CD4-positive, alpha-beta T cell treated with Interleukin-1 beta for 1 hour (primary cell): ENCODE measurements around the gene GPR42.
"Not testable (repeated sequence)": the region's sequence is repeated elsewhere in the genome, so short reads cannot be mapped to it uniquely, and the experiment has no call there.

Experiments used
- DNase-seq, 2 donors: peaks; one replicate each; pipeline ENCODE4 v3.0.0-alpha.2; 2020 to 2022

The GPR42 gene

DNA sequence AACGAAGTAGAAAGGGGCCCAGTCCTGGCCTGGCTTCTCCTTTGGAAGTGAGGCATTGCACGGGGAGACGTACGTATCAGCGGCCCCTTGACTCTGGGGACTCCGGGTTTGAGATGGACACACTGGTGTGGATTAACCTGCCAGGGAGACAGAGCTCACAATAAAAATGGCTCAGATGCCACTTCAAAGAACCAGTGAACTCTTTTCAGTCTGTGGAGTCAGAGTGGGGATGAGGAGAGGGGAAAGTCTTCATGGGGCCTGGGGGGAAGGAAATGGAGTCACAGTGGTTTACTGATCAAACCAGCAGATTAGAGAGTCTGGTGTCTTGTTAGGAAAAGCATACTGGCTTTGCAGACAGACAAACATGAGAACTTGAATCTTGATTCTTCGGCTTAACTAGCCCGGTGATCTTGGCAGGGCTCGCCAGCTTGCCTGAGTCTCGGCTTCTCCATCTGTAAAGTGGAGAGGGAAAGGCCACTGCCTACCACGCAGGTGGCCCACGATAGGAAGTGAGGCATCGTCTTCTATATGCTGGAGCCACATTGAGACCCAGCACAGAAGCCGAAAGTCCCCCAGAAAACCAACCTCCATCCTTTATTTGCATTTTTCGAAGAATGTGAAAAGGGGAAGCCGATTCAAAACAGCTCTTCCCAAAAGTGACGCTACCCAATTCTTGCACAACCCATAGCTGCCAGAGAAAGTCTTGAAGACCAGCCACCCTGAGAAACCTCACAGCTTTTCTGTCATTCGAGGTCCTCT, 23.5 kb upstream of the GPR42 start, which contains the start of gene FFAR1:
Gene FFAR1 (plus strand): TSS at position 732 of the 759 bp plus-strand sequence. CDS start 3,650 bp downstream, outside the sequence.
- DNase-seq = peak; percentile 57 to 65

DNA sequence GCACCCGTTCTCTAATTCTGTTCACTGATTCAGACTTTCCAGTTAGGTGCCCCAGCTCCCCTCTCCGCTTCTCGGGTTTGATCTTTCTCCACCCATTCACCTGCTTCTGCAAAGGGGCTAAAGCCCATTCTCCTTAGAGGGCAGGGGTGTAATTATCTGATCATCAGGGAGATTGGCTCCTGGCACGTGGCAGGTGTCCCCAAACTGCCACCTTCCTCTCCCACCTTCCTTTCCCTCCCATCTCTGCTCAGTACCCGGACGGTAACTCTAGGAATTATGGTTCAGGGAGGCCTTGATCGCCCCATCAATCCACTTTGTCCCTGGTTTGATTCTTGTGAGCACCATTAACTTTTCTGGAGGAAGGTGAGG, 23.0 kb upstream of the GPR42 start:
- DNase-seq = no peak

- no peak for DNase-seq
Observed at GRCh38 chr19:35348911-35349611, 21.8 kb upstream of the GPR42 start.

DNA sequence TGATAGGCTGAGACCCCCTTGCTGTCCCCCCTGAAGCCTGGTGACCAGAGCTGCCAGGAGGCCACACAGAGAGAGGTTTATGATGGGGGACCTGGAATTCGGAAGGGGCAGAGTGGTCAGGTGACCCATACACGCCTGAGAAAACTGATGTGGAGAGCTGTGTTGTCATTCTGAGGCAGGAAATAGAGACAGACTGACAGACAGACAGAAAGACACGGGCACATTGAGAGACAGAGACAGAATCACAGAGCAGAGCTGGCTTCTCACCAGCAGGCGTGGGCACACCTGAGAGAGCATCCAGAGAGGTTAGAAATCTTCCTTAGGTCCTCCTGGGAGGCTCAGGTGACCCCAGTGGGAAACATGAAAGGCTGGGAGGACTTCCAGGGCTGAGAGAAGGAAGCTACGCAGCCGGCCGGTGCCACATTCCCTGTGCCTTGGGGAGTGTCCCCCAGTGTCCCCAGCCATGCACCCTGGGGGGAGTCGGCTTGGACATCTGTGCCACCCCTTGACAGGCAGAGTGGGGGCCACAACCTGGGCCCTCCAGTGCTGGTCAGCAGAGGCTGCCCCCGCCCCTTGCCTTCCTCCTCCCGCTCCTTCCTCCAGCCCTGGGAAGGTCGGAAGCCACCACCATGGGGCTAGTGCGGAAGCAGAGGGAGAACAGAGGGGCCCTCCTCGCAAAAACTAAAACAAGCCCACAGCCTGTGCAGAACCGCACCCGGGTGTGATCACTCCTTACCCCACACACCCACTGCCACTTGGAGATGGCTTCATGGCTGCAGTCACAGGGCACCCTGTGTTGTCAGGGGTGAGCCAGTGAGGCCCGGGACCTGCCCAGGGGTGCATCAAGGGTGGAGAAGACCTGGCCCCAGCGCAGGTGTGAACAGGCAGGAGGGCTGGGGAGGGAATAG, 21.0 kb upstream of the GPR42 start:
- no peak for DNase-seq

GRCh38 chr19:35350591-35350990, 20.3 kb upstream of the GPR42 start:
- DNase-seq = no peak

GRCh38 chr19:35351411-35352176, 19.3 kb upstream of the GPR42 start:
- DNase-seq = no peak

DNA sequence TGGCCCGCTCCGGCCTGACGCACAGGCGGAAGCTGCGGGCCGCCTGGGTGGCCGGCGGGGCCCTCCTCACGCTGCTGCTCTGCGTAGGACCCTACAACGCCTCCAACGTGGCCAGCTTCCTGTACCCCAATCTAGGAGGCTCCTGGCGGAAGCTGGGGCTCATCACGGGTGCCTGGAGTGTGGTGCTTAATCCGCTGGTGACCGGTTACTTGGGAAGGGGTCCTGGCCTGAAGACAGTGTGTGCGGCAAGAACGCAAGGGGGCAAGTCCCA, 18.8 kb upstream of the GPR42 start:
- no peak for DNase-seq

DNA sequence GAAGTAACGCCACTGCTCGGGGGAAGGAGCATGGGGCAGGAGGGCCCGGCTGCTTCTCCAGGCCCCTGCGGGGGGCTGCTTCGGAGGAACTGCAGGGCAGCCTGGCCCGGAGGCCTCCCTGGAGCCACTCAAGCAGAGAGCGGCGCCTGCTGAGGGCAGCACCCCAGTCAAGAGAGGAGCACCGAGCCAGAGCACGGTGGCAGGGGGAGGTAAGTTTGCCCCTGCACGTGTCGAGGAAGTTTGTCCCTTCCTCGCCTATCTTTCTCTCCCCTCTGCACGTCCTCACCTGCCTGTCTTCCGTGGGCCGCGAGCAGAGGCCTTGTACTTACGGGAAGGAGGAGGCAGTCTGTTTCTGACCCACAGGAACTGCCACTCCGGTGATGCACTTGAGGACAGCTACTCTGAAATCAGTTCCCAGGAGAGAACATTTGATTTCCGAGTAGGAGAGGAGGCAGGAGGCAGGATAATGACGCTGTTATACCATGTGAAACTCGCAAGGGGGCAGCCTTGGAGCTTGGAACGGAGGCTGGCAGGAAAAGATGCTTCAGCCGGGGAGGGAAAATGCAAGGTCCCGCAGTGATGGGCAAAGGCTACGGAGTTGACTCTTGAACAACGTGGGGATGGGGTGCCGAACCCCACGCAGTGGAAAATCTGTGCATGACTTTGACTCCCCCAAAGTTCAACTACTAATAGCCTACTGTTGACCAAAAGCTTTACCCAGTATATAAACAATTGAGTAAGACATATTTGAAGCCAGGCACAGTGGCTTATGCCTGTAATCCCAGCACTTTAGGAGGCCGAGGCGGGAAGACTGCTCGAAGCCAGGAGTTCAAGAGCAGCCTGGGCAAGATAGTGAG, 18.2 kb upstream of the GPR42 start:
- peak; percentile 75 to 76 for DNase-seq

- peak in 1 of 2 donors; percentile 30 for DNase-seq
Observed at GRCh38 chr19:35353635-35354034, 17.2 kb upstream of the GPR42 start.

DNA sequence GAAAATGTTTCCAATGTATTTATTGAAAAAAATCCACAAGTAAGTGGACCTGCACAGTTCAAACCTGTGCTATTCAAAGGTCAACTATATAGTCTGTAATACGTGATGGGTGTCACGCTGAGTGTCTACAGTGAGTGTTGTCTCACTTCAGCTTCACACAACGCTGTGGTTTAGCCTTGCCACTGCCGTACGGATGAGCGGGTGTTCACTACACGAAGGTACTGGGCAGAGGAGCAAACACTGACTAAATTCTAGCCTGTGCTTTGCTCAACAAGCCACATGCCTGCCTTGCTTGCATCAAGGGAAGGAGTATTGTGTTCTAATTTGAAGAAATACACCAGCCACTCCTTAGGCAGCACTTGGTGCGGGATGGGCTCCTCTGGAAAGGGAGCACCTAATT, 16.0 kb upstream of the GPR42 start:
- no peak for DNase-seq

GRCh38 chr19:35355791-35356460, 14.9 kb upstream of the GPR42 start:
- no peak for DNase-seq

GRCh38 chr19:35357867-35358573, 12.8 kb upstream of the GPR42 start, which contains the start of gene FFAR3:
TSS of gene FFAR3 (plus strand) at chr19:35358460. CDS start at chr19:35358891, 431 bp downstream.
- peak in 1 of 2 donors; percentile 67 for DNase-seq

- DNase-seq = not testable (repeated sequence)
Observed at GRCh38 chr19:35358834-35359233, 12.0 kb upstream of the GPR42 start.

GRCh38 chr19:35359395-35359794, 11.5 kb upstream of the GPR42 start:
- DNase-seq = not testable (repeated sequence)

DNA sequence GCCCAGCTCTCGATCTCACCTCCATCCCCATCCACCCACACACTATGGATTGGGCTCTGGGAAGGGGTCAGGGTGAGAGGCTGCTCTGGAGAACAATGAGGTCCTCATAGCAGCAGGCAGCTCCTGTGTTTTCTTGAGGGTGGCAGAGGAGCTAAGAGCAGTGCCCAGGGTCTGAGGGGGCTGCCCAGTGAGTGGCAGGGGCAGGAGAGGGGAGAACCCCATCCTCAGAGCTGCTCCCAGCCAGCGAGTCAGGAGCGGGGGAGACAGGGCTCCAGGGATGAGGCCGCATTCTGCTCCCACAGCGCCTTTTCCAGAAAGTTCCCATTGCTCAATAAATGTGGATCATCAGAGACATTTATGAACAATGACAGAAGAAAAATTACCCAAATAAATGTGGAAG, 10.8 kb upstream of the GPR42 start:
- not testable (repeated sequence) for DNase-seq

GRCh38 chr19:35360880-35361420, 9.9 kb upstream of the GPR42 start:
- no peak for DNase-seq

GRCh38 chr19:35362261-35363000, 8.4 kb upstream of the GPR42 start:
- DNase-seq = no peak

DNA sequence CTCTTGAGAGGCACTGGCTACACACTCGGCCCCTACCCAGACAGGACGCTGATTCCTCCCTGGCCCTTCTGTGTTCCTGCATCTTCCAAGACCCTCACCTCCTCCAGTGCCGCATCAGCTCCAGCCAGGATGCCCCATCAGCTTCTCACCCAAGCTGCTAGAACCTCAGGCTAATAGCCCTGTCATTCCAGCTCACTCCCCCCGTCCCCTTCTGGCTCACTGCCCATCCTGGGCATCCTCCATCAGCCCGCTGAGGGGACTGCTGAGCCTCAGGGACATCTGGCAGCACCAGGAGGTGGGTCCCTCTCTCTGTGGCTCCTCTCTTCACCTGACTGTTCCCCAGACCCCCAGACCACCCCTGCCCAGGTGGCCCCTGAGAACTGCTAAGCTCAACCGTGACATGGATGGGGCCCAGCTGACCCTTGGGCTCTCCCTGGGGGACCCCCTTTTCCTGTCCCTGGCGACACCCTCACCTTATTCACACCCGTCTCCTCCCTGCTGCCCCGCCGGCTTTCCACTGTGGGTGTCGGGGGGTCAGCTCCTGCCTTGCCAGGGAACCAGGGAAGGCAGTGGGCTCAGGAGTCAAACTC, 7.8 kb upstream of the GPR42 start:
- DNase-seq = no peak
